NCI-H524 treated with DMSO at 0.1 percent for 48 hours (cell line): ENCODE results near the gene TRIM31.
A peak's percentile ranks its signal among the peaks of the same experiment; 100 is the strongest.

Source experiments
- DNase-seq: peaks from one replicate; lab custom pipeline; 2025; lab: John Stamatoyannopoulos, UW

The TRIM31 gene

GRCh38 chr6:30113841-30114240 lies 951 bp upstream of the TRIM31 start:
- DNase-seq = no peak

GRCh38 chr6:30112402-30112994 lies 392 bp downstream of the TRIM31 start:
- no peak for DNase-seq

GRCh38 chr6:30111266-30111856 lies 1.5 kb downstream of the TRIM31 start:
- DNase-seq = no peak

- DNase-seq = no peak
Measured at GRCh38 chr6:30104661-30105060, 8.2 kb downstream of the TRIM31 start.

- no peak for DNase-seq
Measured at GRCh38 chr6:30103872-30104179, 9.1 kb downstream of the TRIM31 start.

- peak; percentile 8 for DNase-seq
Measured at GRCh38 chr6:30102970-30103871, 9.7 kb downstream of the TRIM31 start.

- no peak for DNase-seq
Measured at GRCh38 chr6:30102414-30102969, 10.4 kb downstream of the TRIM31 start.

- no peak for DNase-seq
Measured at GRCh38 chr6:30101444-30102413, 11.2 kb downstream of the TRIM31 start.

- no peak for DNase-seq
Measured at GRCh38 chr6:30100585-30101443, 12.1 kb downstream of the TRIM31 start.

GRCh38 chr6:30100154-30100553 lies 12.7 kb downstream of the TRIM31 start:
- DNase-seq = no peak

GRCh38 chr6:30097902-30098768 lies 14.8 kb downstream of the TRIM31 start:
- no peak for DNase-seq

- DNase-seq = no peak
Measured at GRCh38 chr6:30096829-30097228, 16.1 kb downstream of the TRIM31 start.

GRCh38 chr6:30093951-30094661 lies 18.8 kb downstream of the TRIM31 start:
- no peak for DNase-seq

- no peak for DNase-seq
Measured at GRCh38 chr6:30092852-30093543, 19.9 kb downstream of the TRIM31 start.

- no peak for DNase-seq
Measured at GRCh38 chr6:30091577-30092381, 21.1 kb downstream of the TRIM31 start.

GRCh38 chr6:30087876-30088275 lies 25.0 kb downstream of the TRIM31 start:
- no peak for DNase-seq

- DNase-seq = no peak
Measured at GRCh38 chr6:30077218-30077617, 35.7 kb downstream of the TRIM31 start.
